Glomerular endothelial cell (primary cell): ENCODE measurements around the gene CPNE6. TPM values are rescaled to one million over a fixed set of nuclear protein-coding genes. Genes with fewer than 3 reads are reported as not detected.

Experiments
- DNase-seq: peaks from one replicate; pipeline ENCODE4 v3.0.0-alpha.2; 2011; ENCODE audit warnings: low read depth, low spot score; ENCODE audit errors: extremely low read depth
- total RNA-seq: library from RNA; depleted of rRNA; stranded (reverse); fragments of >200 nt; gene quantifications from 2 replicates; pipeline ENCODE4 v1.2.3, GENCODE V29; 2015

The CPNE6 gene
- total RNA-seq, 1 donor from 2014 or later: not detected

DNA sequence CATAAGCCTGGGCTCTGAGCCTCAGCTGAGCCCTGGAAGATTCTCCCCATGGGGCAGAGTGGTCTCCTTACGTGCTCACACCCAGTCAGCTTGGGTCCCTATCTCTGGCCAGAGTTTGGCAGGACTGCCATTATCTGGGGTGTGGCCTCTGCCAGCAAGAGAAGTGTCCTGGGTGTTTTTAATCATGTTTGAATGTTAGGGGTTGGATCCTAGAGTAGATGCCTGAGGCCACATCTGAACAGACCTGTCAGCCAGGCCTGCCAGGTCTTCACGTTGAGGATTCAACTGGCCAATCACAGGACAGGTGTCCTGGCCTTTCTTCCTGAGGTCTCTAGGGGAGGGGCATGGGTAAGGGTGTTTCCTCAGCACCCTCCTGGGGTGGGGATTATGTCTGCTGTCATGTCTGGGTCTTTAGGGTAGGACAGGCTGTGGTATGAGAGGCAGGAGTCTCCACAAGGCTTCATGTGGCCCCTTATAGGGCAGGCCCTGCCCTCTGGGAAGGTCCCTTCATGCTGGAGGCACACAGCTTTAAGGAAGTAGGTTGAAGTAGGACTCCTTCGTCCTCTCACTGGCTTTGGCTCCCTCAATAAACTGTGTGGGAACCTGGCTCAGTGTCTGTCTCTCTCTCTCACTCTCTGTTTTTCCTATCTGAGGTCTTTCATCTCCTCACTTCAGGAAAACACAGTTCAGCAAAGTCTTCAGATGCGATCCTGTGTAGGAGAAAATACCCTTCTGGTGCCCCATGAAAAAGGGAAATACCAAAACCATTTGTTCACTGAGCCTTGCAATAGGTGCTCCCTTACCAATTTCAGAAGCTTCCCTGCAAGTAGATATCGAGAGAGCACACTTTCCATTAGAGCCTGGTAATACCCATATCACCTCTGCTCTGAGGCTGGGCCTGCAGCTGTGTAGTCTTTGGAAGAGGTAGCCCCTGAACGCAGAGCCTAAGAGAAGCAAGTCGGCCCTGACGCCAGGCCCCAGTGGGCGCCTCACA, 52.4 kb downstream of the CPNE6 start:
- no peak for DNase-seq

DNA sequence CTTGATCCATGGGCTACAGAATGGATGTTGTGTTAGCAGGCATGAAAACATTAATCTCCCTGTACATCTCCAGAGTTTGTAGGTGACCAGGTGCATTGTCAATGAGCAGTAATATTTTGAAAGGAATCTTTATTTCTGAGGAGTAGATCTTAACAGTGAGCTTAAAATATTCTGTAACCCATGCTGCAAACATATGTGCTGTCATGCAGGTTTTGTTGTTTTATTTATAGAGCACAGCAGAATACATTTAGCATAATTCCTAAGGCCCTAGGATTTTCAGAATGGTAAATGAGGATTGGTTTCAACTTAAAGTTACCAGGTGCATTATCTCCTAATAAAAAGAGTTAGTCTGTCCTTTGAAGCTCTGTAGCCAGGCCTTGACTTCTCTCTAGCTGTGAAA, 55.6 kb downstream of the CPNE6 start:
- DNase-seq: no peak

DNA sequence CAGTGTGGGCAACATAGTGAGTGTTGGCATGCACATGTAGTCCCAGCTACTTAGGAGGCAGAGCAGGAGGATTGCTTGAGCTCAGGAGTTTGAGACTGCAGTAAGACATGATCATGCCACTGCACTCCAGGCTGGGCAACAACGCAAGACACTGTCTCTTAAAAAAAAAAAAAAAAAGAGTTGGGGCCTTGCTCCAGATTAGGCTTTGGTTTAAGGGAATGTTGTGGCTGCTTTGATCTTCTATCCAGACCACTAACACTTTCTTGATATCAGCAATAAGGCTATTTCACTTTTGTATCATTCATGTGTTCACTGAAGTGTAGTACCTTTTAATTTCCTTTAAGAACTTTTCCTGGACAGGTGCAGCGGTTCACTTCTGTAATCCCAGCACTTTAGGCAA, 56.3 kb downstream of the CPNE6 start:
- DNase-seq: no peak

Other genes with a start within 250 kb of the CPNE6 start
- 24.2 and 46.5 TPM in 2 replicates for gene DHRS4, start 117.8 kb upstream of the CPNE6 start, total RNA-seq
- gene DHRS4L2, start 82.6 kb upstream of the CPNE6 start, total RNA-seq: 8.5 and 8.7 TPM in 2 replicates
- gene CARMIL3, start 19.6 kb upstream of the CPNE6 start, total RNA-seq: 0.06 and 0.19 TPM in 2 replicates
- gene PCK2, start 22.7 kb downstream of the CPNE6 start, total RNA-seq: 6.4 and 11.4 TPM in 2 replicates
- 36.4 and 57.0 TPM in 2 replicates for gene DCAF11, start 43.2 kb downstream of the CPNE6 start, total RNA-seq
- 0.70 and 4.9 TPM in 2 replicates for gene NRL, start 43.4 kb downstream of the CPNE6 start, total RNA-seq
- gene FITM1, start 59.1 kb downstream of the CPNE6 start, total RNA-seq: 0.29 TPM in 1 of 2 replicates, not detected in the other
- gene PSME1, start 64.6 kb downstream of the CPNE6 start, total RNA-seq: 235 and 321 TPM in 2 replicates
- 12.3 and 16.9 TPM in 2 replicates for gene EMC9, start 70.0 kb downstream of the CPNE6 start, total RNA-seq
- gene PSME2, start 75.0 kb downstream of the CPNE6 start, total RNA-seq: 101 and 165 TPM in 2 replicates
- 42.1 and 77.5 TPM in 2 replicates for gene RNF31, start 75.9 kb downstream of the CPNE6 start, total RNA-seq
- 45.4 and 73.1 TPM in 2 replicates for gene IRF9, start 89.7 kb downstream of the CPNE6 start, total RNA-seq
- gene REC8, start 100.5 kb downstream of the CPNE6 start, total RNA-seq: 46.3 and 55.0 TPM in 2 replicates
- gene IPO4, start 117.3 kb downstream of the CPNE6 start, total RNA-seq: 41.5 and 52.4 TPM in 2 replicates
- 77.2 and 94.9 TPM in 2 replicates for gene TM9SF1, start 123.9 kb downstream of the CPNE6 start, total RNA-seq
- gene TSSK4, start 134.1 kb downstream of the CPNE6 start, total RNA-seq: not detected in 2 replicates
- gene CHMP4A, start 141.9 kb downstream of the CPNE6 start, total RNA-seq: 32.0 and 52.3 TPM in 2 replicates
- 10.2 and 11.2 TPM in 2 replicates for gene MDP1, start 144.5 kb downstream of the CPNE6 start, total RNA-seq
- gene NEDD8, start 160.8 kb downstream of the CPNE6 start, total RNA-seq: 226 and 248 TPM in 2 replicates
- 51.6 and 94.0 TPM in 2 replicates for gene GMPR2, start 161.4 kb downstream of the CPNE6 start, total RNA-seq
- 40.6 and 42.4 TPM in 2 replicates for gene TINF2, start 171.1 kb downstream of the CPNE6 start, total RNA-seq
- 0.64 and 2.5 TPM in 2 replicates for gene TGM1, start 191.6 kb downstream of the CPNE6 start, total RNA-seq
- gene RABGGTA, start 200.0 kb downstream of the CPNE6 start, total RNA-seq: 28.7 and 42.6 TPM in 2 replicates
- 18.0 and 36.1 TPM in 2 replicates for gene DHRS1, start 228.2 kb downstream of the CPNE6 start, total RNA-seq
- 19.3 and 25.6 TPM in 2 replicates for gene NOP9, start 228.3 kb downstream of the CPNE6 start, total RNA-seq
- 2.0 and 2.5 TPM in 2 replicates for gene CIDEB, start 236.4 kb downstream of the CPNE6 start, total RNA-seq
- 1.8 and 8.4 TPM in 2 replicates for gene LTB4R2, start 238.6 kb downstream of the CPNE6 start, total RNA-seq
- 5.3 and 7.9 TPM in 2 replicates for gene LTB4R, start 239.9 kb downstream of the CPNE6 start, total RNA-seq